H1 (cell line): ENCODE measurements around the gene RBM38. TPM values are rescaled to one million over a fixed set of nuclear protein-coding genes. Genes with fewer than 3 reads are reported as not detected.
A peak's percentile ranks its signal among the peaks of the same experiment; 100 is the strongest.

ENCODE experiments used
- CBX8 ChIP-seq: fragments of 300-800, 300-1000 bp; sonication (generic); IDR thresholded peaks from 2 replicates; pipeline ENCODE4 v1.7.1; 2016; ENCODE audit warnings: low read depth, low read length, borderline replicate concordance
- CHD2 ChIP-seq: IDR thresholded peaks from 2 replicates; pipeline ENCODE4 v1.6.1; 2012; ENCODE audit warnings: low read length, improper control_type of control experiment
- CREB1 ChIP-seq: IDR thresholded peaks from 2 replicates; pipeline ENCODE4 v1.6.1; 2012; ENCODE audit warnings: inconsistent platforms
- FOSL1 ChIP-seq: IDR thresholded peaks from 2 replicates; pipeline ENCODE4 v1.6.1; 2011; ENCODE audit warnings: mild to moderate bottlenecking, low read depth, low read length, moderate library complexity; ENCODE audit not compliant: insufficient read depth
- HDAC2 ChIP-seq, 2 experiments: fragments of 300-600 bp in 1 of 2; sonication (generic) in 1 of 2; IDR thresholded peaks; 2 replicates each; pipeline ENCODE4 v1.6.1; 2011 to 2012; ENCODE audit warnings: low read depth in 2 of 2, low read length in 2 of 2, mild to moderate bottlenecking in 2 of 2, moderate library complexity in 2 of 2, borderline replicate concordance in 1 of 2, inconsistent platforms in 1 of 2
- JUND ChIP-seq: IDR thresholded peaks from 2 replicates; pipeline ENCODE4 v1.6.1; 2011; ENCODE audit warnings: mild to moderate bottlenecking, improper control_type of control experiment, low read length
- MAFK ChIP-seq: IDR thresholded peaks from 2 replicates; pipeline ENCODE4 v1.6.1; 2012; ENCODE audit warnings: low read depth, mild to moderate bottlenecking, improper control_type of control experiment, low read length
- NRF1 ChIP-seq: IDR thresholded peaks from 2 replicates; pipeline ENCODE4 v1.6.1; 2011; ENCODE audit warnings: mild to moderate bottlenecking, low read depth, low read length, improper control_type of control experiment
- PHF8 ChIP-seq: fragments of 200-600 bp; sonication (generic); conservative IDR thresholded peaks from 2 replicates; pipeline ENCODE4 v1.7.1; 2012; ENCODE audit warnings: low read depth, mild to moderate bottlenecking, inconsistent platforms, low read length, moderate library complexity
- POLR2A ChIP-seq, 2 experiments: IDR thresholded peaks; 1 replicate in 1 of 2; 2 replicates in 1 of 2; pipeline ENCODE4 v1.6.1; 2011; ENCODE audit warnings: low read depth in 2 of 2, low read length in 2 of 2, mild to moderate bottlenecking in 2 of 2; ENCODE audit errors: control extremely low read depth in 1 of 2
- POLR2AphosphoS5 ChIP-seq: IDR thresholded peaks from 2 replicates; pipeline ENCODE4 v1.6.1; 2011; ENCODE audit warnings: low read depth, low read length
- RAD21 ChIP-seq, 2 experiments: IDR thresholded peaks in 1 of 2; conservative IDR thresholded peaks in 1 of 2; 2 replicates each; pipeline ENCODE4 v1.6.1; 2011; ENCODE audit warnings: low read depth in 2 of 2, low read length in 2 of 2, improper control_type of control experiment in 1 of 2, inconsistent platforms in 1 of 2, mild to moderate bottlenecking in 1 of 2, moderate library complexity in 1 of 2
- RFX5 ChIP-seq: IDR thresholded peaks from 2 replicates; pipeline ENCODE4 v1.6.1; 2011; ENCODE audit warnings: low read depth, low read length, improper control_type of control experiment, borderline replicate concordance
- RXRA ChIP-seq: IDR thresholded peaks from 2 replicates; pipeline ENCODE4 v1.6.1; 2011; ENCODE audit warnings: low read depth, mild to moderate bottlenecking, low read length, moderate library complexity; ENCODE audit not compliant: insufficient read depth
- SAP30 ChIP-seq: fragments of 300-600 bp; sonication (generic); IDR thresholded peaks from 2 replicates; pipeline ENCODE4 v1.7.1; 2012; ENCODE audit warnings: low read length, moderate library complexity, mild to moderate bottlenecking, inconsistent platforms; ENCODE audit not compliant: insufficient read depth, insufficient replicate concordance
- SP1 ChIP-seq: IDR thresholded peaks from 2 replicates; pipeline ENCODE4 v1.6.1; 2011; ENCODE audit warnings: low read depth, low read length
- SUZ12 ChIP-seq: fragments of 200-600 bp; sonication (generic); IDR thresholded peaks from 2 replicates; pipeline ENCODE4 v1.6.1; 2012; ENCODE audit warnings: mild to moderate bottlenecking, inconsistent platforms, low read length, moderate library complexity, mixed read lengths
- TAF7 ChIP-seq: optimal IDR thresholded peaks from 2 replicates; pipeline ENCODE3; 2011; ENCODE audit warnings: low read depth, mild to moderate bottlenecking, inconsistent platforms, low read length, moderate library complexity, borderline replicate concordance
- TBP ChIP-seq: IDR thresholded peaks from 2 replicates; pipeline ENCODE4 v1.6.1; 2011; ENCODE audit warnings: low read depth, low read length, improper control_type of control experiment
- USF2 ChIP-seq: IDR thresholded peaks from 2 replicates; pipeline ENCODE4 v1.6.1; 2011; ENCODE audit warnings: low read length, improper control_type of control experiment
- polyA plus RNA-seq, 7 experiments: library from polyadenylated mRNA; depleted of rRNA in 3 of 7; stranded (reverse) in 5 of 7; unstranded in 2 of 7; fragments of >200 nt in 5 of 7; fragments of 200-250 nt in 2 of 7; gene quantifications; 1 replicate in 5 of 7; 2 replicates in 1 of 7; 4 replicates in 1 of 7; pipeline versions ENCODE4 v1.2.1 to v1.2.3, GENCODE V29; 2011 to 2013; ENCODE audit warnings: missing spikeins in 2 of 7, mixed read lengths in 2 of 7
- total RNA-seq: library from RNA; stranded (reverse); fragmentation: NEBNext Ultra II Directional; extraction: Animal tissue kit (Norgen Biotek cat#: 25700); gene quantifications from 2 replicates; pipeline ENCODE4 v1.2.1, GENCODE V29; 2021

Gene RBM38
- total and polyA plus RNA-seq, 2 of the 8 experiments (the other 6 are each of a cell fraction or from before 2014, with no cell fraction given): 57.7 to 109 TPM

DNA sequence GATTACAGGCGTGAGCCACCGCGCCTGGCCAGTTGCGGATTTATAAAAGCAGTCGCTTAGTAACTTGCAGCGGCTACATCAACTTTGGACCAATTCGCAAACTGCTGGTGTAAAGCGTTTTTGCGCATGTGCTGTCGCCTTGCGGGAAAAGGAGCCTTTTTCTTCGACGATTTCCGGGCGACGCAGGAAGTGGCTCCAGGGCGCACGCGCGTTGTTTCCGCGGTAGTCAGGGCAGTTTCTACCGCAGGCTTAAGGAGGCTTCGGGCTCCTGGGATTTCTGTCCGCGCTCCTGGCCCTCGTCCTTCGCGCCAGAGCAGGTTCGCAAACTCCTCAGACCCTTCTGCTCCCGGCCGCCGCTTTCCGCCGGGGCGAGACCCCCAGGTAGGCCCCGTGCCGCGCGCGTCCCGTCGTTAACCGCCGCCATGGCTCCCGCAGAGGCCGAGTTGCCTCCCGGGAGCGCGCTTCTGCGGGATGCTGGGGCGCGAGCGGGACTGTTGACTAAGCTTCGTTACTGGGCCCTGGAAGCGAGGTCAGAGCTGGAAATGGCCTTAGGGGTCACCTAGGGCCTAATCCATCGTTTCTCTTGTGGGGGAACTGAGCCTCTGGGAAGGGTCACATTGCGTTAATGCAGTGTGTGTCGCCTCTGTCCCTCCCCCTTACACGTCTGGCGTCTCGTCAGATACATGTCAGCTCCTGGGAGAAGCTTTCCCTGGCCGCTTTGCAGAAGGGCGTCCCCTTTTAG is 40.0 kb upstream of the RBM38 start, which contains the start of gene RAE1 (continued):
- peak; percentile 94 for TF ChIP-seq PHF8
- no peak for TF ChIP-seq CHD2
- TF ChIP-seq RAD21 (IDR thresholded peaks at IDR 0.05 in 1 of 2, conservative IDR thresholded peaks at IDR 0.05 in 1 of 2; ENCODE audit: low read depth in 2 of 2, low read length in 2 of 2): no peak
- TF ChIP-seq RXRA: no peak
- TF ChIP-seq HDAC2 (IDR thresholded peaks at IDR 0.05; ENCODE audit: borderline replicate concordance in 1 of 2, low read depth in 2 of 2, low read length in 2 of 2): no peak
- TF ChIP-seq TAF7: no peak
- TF ChIP-seq SAP30: no peak
- TF ChIP-seq NRF1: peak; percentile 38; the same call in 1 of the 2 replicates
- TF ChIP-seq POLR2A (IDR thresholded peaks at IDR 0.05; ENCODE audit: control extremely low read depth in 1 of 2, low read depth in 2 of 2, low read length in 2 of 2): peak; percentile 53 to 87
- TF ChIP-seq CREB1: peak; percentile 67
- no peak for TF ChIP-seq RFX5
- no peak for TF ChIP-seq SUZ12
- TF ChIP-seq FOSL1: no peak
- no peak for TF ChIP-seq MAFK
- TF ChIP-seq USF2: no peak
- peak; percentile 51; the same call in 1 of the 2 replicates for TF ChIP-seq TBP
- no peak for TF ChIP-seq CBX8
- TF ChIP-seq SP1: no peak
- TF ChIP-seq JUND: no peak
- TF ChIP-seq POLR2AphosphoS5: peak; percentile 79
- TF ChIP-seq, all 59 proteins: peak for 16
